AG04450 (cell line): ENCODE data around the gene GPATCH2. TPM values are rescaled to one million over a fixed set of nuclear protein-coding genes. Genes with fewer than 3 reads are reported as not detected.

ENCODE experiments used
- CTCF ChIA-PET: fragments of 300-600, 350-600 bp; formaldehyde crosslinking; extraction: SDS; loops from one replicate; lab custom pipeline; 2022; ENCODE audit warnings: antibody characterized with exemption, inconsistent platforms; lab: Charles Lee
- POLR2A ChIA-PET: fragments of 350-600 bp; formaldehyde crosslinking; extraction: SDS; loops from one replicate; lab custom pipeline; 2021; ENCODE audit warnings: antibody characterized with exemption, inconsistent platforms; lab: Yijun Ruan, JAX
- DNase-seq: peaks from one replicate; pipeline ENCODE4 v3.0.0-alpha.2; 2011; ENCODE audit warnings: low read depth, low spot score
- H3K27ac ChIP-seq: one replicate; pipeline ENCODE4 v1.5.1; 2012; ENCODE audit warnings: low read depth, low read length, control low read depth
- H3K27me3 ChIP-seq: one replicate; pipeline ENCODE4 v1.6.0; 2012; ENCODE audit warnings: low read length; ENCODE audit not compliant: control insufficient read depth, insufficient read depth
- H3K4me3 ChIP-seq: 2 replicates; pipeline ENCODE4 v1.5.1; 2011; ENCODE audit warnings: mild to moderate bottlenecking, low read depth, low read length, control low read depth
- H3K9me3 ChIP-seq: 2 replicates; pipeline ENCODE4 v1.5.1; 2012; ENCODE audit warnings: low read length; ENCODE audit not compliant: control insufficient read depth, insufficient read depth
- polyA plus RNA-seq: library from polyadenylated mRNA; depleted of rRNA; stranded (reverse); fragments of >200 nt; gene quantifications from 2 replicates; pipeline ENCODE4 v1.2.3, GENCODE V29; 2011
- TF ChIP-seq, protein P1 (sequence below): IDR thresholded peaks from 2 replicates; pipeline ENCODE4 v1.5.1; 2011; ENCODE audit warnings: low read depth, low read length, control low read depth, inconsistent platforms

Gene GPATCH2
- polyA plus RNA-seq, 1 experiment, result 11.1 TPM

DNA sequence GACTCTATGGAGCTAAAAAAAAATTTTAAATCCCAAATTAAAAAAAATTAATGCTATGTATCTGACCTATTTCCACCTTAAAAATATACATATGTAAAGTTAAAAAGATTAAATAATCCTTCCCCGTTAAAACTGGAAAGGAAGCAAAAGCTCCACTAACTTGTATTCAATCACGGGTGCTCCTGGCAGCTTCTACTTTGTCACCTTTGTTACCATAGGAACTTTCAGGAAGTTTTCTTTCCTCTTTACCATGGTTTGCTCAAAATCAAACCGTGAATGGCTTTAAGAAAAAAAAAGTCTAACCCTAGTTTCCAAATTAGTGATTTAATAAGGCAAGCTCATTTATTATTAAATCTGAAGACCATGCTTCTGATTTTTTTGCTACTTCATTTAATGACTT, 3.5 kb downstream of the GPATCH2 start:
- CTCF ChIA-PET, result interaction anchor here (0.7 kb wide), 1 partner anchor 14 kb away, joined by 4 read pairs; no protein-coding TSS in a partner anchor
- no peak for DNase-seq

DNA sequence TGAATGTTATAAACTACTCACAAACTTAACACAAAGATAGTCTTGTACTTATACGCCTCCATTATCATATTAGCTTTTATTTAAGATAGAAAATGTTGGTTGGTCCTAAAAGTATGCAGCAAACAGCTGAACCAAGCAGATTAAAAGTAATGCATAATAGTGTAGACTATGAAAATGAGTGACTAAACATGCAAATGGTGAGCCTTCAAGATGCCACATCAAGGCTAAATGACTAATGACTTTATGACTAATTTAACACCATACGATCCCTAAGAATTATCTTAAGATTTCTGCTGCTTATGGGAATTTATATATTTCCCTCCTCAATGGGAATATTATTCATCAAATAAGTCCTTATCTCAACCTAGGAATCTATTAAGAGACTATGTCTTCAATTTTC, 4.6 kb downstream of the GPATCH2 start:
- Histone ChIP-seq H3K9me3 (no peaks in the 10 kb centered on the region), H3K27ac (no peak overlapping the region), H3K4me3 (no peak overlapping the region), H3K27me3 (no peaks in the 10 kb centered on the region)
- TF ChIP-seq, protein P1, sequence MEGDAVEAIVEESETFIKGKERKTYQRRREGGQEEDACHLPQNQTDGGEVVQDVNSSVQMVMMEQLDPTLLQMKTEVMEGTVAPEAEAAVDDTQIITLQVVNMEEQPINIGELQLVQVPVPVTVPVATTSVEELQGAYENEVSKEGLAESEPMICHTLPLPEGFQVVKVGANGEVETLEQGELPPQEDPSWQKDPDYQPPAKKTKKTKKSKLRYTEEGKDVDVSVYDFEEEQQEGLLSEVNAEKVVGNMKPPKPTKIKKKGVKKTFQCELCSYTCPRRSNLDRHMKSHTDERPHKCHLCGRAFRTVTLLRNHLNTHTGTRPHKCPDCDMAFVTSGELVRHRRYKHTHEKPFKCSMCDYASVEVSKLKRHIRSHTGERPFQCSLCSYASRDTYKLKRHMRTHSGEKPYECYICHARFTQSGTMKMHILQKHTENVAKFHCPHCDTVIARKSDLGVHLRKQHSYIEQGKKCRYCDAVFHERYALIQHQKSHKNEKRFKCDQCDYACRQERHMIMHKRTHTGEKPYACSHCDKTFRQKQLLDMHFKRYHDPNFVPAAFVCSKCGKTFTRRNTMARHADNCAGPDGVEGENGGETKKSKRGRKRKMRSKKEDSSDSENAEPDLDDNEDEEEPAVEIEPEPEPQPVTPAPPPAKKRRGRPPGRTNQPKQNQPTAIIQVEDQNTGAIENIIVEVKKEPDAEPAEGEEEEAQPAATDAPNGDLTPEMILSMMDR, result no peak
- ChIA-PET CTCF (no interaction called here), POLR2A (no interaction called here)
- DNase-seq, result no peak

More for the DNA sequence above, 3.5 kb downstream of the GPATCH2 start:
- Histone ChIP-seq H3K4me3 (no peak overlapping the region), H3K9me3 (no peaks in the 10 kb centered on the region), H3K27me3 (no peaks in the 10 kb centered on the region), H3K27ac (no peak overlapping the region)
- TF ChIP-seq, protein P1, result no peak
- POLR2A ChIA-PET, result no interaction called here

DNA sequence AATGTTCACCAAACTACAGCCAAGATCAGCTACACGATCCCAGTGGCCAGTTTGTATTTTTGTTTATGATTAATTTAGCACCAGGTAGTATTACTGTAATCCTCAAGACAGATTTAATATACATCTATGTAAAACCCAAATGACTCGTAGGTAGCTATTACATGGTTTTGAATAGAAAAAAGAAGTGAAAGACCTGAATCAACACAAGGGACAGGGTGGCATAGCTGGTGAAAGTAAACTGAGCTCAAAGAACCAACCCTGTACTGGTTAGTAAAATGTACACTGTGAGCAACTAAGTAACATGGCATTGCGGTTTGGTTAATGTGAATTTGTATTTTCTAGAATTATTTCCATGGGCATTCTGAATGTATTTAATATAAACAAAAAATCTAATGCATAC, 8.8 kb downstream of the GPATCH2 start:
- POLR2A ChIA-PET, result interaction anchor here (1.2 kb wide), 1 partner anchor 9 kb away, joined by 3 read pairs; the partner anchor contains the start of genes GPATCH2 and SPATA17
- no peaks in the 10 kb centered on the region for H3K27me3 ChIP-seq
- CTCF ChIA-PET, result interaction anchor here (0.7 kb wide), 1 partner anchor 39 kb away, joined by 3 read pairs; no protein-coding TSS in a partner anchor
- H3K4me3 ChIP-seq, result no peak overlapping the region
- no peak overlapping the region for H3K27ac ChIP-seq
- DNase-seq, result no peak
- no peaks in the 10 kb centered on the region for H3K9me3 ChIP-seq
- TF ChIP-seq, protein P1, result no peak

DNA sequence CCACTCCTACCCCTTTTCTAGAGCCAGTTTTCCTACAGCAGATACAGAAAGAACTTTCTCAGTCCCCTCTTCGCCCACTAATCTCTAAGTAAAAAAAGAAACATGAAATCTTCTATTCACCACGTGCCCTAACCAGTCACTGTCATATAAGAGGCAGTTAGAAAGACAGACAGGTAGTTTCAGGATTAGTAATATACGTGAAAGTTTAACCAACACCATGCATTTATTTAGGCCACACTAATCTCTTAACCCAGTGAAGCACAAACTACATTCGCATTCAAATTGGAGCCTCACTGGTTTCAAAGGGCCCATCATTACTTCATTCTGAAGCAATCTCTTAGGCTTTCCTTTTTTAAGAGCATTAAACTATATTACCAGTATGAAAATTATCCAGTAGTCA, 10.1 kb downstream of the GPATCH2 start:
- CTCF ChIA-PET, result interaction anchor here (1.8 kb wide), 1 partner anchor 11 kb away, joined by 5 read pairs; no protein-coding TSS in a partner anchor
- TF ChIP-seq, protein P1, result no peak

DNA sequence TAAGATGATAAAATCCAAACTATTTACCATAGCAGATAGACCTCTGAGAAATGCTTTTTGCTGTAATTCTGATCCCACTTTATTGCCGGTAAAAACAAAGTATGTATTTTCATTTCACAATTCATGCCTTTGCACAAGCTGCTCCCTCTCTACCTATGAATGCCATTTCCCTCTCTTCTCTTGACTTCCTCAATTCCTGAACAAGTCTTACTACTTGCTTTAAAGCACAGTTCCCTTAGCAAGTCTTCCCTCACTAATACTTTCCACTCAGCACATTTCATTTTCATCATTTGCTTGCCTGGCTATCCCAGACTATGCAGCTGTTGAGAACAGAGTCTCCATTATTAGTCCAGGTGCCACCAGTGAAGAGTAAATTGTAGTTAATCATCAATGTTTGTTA, 13.8 kb downstream of the GPATCH2 start:
- DNase-seq, result no peak
- CTCF ChIA-PET, result no interaction called here
- POLR2A ChIA-PET, result no interaction called here

More for the DNA sequence above, 10.1 kb downstream of the GPATCH2 start:
- Histone ChIP-seq H3K4me3 (no peak overlapping the region), H3K27me3 (no peaks in the 10 kb centered on the region), H3K9me3 (no peaks in the 10 kb centered on the region), H3K27ac (no peak overlapping the region)
- DNase-seq, result no peak
- POLR2A ChIA-PET, result interaction anchor here (1.2 kb wide), 1 partner anchor 10 kb away, joined by 3 read pairs; the partner anchor contains the start of genes GPATCH2 and SPATA17

More for the DNA sequence above, 13.8 kb downstream of the GPATCH2 start:
- TF ChIP-seq, protein P1, result no peak
- no peaks in the 10 kb centered on the region for H3K9me3 ChIP-seq
- no peak overlapping the region for H3K27ac ChIP-seq
- no peaks in the 10 kb centered on the region for H3K27me3 ChIP-seq
- no peak overlapping the region for H3K4me3 ChIP-seq
